ENCODE measurements around the gene KMT2D.
"Not testable (repeated sequence)": the region's sequence is repeated elsewhere in the genome, so short reads cannot be mapped to it uniquely, and the experiment has no call there.

The KMT2D gene

DNA sequence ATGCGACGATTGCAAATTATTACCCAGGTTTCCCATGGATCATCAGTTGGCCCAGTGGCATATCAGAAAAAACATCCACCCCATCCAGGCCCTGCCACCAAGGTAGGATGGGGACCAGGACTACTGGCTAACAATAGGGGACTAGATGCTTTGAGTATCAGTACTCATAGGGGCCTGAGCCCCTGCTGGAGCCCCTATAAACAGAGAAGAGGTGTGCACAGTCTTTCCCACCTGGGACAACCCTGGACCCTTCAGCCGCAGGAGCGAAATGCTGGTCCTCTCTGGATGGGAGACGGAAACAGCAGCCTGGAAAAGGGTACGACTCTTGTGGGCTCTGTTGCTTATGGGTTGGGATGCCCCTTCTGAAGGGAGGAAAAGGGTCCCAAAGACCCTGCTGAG, 28.3 kb upstream of the KMT2D start:
- DNase-seq (ENCODE audit: low spot score) = no peak

DNA sequence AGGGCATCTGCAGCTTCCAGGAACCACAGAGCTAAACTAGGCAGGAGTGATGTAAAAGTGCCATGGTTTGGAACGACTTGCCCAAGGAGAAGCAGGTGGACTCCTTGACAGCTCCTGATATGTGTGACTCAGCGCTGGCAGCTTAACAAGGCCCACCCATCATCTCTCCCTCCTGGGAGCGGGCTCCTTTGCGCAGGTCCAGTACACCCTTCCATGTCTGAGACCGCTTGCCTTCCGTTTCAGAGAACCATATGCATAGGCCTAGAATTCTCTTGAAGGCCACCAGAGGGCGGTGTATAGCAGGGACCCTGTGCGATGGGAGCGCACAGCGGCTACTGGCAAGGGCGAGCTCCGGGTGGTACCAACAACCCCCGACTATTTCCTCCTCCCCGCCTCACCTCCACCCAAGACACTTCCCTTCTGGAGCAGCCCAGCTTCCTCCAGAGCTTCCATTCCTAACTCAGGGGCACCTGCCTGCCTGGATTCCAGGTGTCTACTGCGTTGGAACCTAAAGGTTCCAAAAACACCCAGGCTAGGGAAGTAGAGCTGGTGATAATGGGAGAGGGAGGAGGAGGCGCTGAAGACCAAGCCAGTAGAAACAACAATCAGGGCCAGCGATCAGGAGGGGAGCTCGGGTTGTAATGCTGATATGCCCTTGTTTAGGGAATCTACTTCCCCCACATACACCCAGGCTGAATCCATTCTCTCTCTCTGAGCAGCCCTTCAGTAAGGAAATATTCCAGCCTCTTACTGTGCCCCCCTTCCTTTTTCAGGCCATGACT, 27.7 kb upstream of the KMT2D start:
- DNase-seq (ENCODE audit: low spot score) = peak; percentile 80

DNA sequence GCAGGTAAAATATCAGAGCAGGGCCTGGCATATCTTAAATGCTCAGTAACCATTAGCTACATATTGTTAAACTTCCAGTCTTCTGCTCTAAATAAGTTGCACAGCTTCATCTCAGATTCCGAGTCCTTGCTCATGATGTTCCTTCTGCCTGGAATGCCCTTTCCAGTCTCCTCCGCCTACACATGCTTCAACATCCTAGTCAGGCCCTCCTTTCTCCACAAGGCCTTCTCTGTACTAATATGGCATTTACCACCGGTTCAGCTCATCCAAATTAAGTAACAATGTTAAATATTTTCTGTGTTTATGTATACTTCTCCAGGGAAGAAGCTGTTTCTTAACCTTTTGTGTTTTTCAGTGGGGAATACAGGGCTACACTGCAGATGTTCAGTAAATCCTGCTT, 25.5 kb upstream of the KMT2D start:
- DNase-seq (ENCODE audit: low spot score) = no peak

DNA sequence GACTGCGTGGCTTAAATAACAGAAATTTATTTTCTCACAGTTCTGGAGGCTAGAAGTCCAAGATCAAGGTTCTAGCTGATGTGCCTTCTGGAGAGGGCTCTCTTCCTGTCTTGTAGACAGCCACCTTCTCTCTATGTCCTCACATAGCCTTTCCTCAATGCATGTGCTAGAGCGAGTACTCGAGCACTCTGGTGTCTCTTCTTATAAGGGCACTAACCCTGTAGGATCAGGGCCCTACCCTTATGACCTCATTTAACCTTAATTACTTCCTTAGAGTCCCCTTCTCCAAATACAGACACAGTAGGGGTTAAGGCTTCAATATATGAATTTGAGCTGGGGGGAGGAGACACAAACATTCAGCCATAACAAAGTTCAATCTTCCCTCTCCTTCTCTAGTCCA, 23.8 kb upstream of the KMT2D start:
- no peak for DNase-seq (ENCODE audit: low spot score)

DNA sequence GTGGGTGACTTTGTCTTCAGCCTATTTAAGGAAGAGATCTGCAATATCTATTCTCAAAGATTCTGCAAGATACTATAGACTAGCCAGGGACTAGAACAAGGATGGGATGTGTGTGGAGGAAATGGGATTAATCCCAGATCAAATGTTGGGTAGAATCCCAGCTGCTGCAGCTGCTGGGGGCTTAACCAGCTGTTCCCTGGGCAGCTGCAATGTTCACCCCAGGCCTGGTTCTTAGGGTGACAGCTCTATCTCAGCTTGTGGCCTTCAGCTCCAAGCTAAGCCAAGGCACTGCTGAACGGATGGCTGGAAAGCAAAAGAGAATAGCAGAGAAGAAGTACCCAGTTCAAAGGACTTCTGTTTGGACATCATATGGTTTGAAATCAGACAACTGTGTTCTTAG, 19.2 kb upstream of the KMT2D start:
- DNase-seq (ENCODE audit: low spot score) = no peak

DNA sequence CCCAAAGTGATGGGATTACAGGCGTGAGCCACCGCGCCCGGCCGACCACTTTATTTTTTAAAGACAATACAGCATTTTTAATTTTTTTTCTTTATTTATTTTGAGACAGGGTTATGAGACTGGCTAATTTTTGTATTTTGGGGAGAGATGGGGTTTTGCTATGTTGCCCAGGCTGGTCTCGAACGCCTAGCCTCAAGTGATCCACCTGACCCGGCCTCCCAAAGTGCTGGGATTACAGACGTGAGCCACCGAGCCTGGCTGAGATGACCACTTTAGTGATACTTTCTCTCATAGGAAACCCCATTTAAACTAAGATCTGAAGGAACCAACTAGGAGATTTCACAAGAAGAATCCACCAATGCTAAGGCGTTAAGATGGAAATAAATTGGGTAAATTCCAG, 10.4 kb upstream of the KMT2D start:
- DNase-seq (ENCODE audit: low spot score) = no peak

DNA sequence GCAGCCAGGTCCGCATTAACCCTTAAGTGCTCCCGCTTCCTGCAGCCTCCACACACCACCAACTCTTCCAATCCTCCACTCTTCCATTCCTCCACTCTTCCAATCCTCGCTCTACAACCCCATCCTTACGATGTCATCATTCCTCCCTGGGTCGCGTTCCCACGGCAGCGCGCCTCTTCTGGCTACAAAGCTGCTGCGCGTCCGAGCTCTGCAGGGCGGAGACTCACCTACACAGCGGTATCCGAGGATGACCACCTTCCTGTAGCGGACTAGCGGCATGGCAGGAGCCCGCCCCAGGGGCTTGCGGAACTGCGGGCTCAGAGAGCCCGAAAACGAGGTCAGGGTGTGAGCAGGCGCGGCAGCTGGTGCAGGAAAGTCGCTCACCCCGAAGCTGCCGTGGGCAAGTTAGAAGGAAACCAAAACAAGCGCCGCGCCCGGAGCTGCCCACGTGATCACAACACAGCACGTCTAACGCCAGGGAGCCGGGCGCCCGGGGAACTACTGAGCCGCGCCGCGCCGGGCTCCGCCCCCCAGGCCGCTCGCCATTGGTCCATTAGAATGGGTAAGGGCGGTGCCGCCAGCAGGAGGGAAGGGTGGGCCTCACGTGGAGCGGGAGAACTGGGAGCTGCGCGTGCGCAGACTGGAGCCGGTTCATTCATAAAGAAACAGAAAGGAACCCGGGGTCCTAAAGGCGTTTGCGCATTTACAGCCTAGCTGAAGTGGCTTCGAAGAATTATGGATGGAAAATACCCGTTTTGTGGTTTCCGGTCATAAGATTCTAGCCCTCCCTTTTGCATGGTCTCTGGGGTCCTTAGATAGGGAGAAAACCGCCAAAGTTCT, 9.1 kb upstream of the KMT2D start, which contains the start of gene RHEBL1:
Gene RHEBL1, minus strand, starts transcription at position 473 of the 840 bp plus-strand sequence. Its CDS starts 194 bp downstream, at position 279.
- peak; percentile 98 for DNase-seq (ENCODE audit: low spot score)

DNA sequence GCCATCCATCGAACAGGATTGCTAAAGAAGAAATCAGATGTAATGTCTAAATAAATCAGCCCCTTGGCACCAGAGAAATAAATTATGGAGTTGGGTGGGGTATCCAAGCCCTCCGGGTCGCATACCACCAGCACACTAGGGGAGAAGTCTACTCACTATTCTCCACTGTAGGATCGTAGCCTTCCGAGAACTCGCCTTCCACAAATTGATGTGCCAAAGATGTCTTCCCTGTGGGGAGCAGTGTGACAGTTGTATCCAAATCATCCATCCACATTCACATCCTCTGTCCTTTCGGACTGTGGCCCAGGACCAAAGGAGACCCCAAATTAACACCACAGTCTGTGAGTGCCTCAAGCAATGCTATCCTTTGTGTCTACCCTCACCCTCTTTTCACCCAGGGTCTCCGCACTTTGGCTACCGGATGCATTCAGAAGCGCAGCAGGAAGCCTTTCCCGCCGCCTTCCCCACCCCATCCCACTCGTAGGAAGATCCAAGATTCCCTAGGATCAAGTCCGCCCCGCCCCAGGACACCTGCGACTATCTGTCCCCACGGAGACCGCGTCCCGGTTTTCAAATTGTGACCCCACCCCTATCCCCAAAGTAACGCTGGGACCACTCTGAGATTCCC, 8.4 kb upstream of the KMT2D start:
- no peak for DNase-seq (ENCODE audit: low spot score)

DNA sequence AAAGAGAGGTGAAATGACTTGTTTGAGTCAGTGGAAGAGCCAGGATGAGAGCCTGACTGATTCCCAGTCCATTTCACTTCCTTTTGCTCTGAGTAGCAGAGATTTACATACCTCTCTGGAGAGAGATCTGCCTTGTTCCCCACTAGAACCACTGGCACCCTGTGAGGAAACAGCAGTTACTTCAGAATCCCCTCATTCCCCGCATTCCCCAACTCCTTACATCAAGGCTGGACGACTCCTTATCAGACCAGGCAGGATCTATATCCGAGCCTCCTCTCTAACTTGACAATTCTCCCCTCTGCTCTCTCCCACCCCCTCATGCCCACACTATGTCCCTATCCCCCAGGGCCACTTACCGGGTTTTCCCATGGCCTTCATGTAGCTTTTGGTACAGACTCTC, 5.5 kb upstream of the KMT2D start:
- DNase-seq (ENCODE audit: low spot score) = no peak

DNA sequence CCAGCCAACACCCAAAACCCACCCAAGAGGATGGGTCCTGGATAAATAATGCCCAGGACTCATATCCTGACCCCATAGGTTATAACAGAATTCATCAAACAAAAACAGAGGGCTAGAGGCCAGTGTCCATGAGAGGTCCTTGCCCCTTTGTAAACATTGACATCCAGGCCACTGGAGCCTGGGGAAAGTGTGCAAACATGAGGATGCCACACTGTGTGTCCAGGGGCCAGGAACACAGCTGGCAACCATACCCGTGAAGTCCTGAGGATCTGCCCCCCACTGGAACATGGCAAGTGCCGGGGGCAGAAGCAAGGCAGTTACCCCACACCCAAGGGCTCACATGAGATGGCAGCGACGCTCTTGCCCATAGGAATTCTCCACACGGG, 4.2 kb upstream of the KMT2D start:
- DNase-seq (ENCODE audit: low spot score) = no peak

DNA sequence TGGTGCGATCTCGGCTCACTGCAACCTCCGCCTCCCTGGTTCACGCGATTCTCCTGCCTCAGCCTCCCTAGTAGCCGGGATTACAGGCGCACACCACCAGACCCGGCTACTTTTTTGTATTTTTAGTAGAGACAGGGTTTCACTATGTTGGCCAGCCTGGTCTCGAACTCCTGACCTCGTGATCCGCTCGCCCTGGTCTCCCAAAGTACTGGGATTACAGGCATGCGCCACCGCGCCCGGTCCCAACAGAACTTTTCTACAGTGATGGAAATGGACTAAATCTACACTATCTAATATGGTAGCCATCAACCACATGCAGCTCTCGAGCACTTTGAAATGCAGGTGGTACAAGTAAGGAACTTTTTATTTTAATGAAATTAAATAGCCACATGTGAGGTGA, 1.3 kb upstream of the KMT2D start:
- not testable (repeated sequence) for DNase-seq (ENCODE audit: low spot score)

DNA sequence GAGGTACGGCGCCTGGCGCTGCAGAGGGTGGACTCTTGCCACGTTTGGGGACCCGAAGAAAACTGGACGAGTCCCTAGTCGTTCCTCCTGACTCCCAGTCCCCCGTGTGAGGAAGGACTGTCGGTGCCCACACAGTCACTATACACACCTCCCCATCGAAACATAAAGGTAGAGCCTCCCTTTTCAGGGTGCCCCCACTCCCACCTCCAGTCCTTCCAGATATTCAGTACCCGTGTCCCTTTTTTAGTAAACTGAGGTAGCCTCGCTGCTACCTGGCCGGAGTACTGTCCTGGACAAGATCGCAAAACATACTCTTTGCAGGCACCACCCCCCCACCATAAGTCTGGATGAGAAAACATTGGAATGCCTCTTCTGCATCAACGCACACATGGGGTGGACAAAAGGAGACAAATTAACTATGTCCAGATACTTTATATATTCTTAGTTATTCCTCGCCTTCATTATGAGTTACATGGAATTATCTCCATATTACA, 610 bp upstream of the KMT2D start:
- DNase-seq (ENCODE audit: low spot score) = no peak

DNA sequence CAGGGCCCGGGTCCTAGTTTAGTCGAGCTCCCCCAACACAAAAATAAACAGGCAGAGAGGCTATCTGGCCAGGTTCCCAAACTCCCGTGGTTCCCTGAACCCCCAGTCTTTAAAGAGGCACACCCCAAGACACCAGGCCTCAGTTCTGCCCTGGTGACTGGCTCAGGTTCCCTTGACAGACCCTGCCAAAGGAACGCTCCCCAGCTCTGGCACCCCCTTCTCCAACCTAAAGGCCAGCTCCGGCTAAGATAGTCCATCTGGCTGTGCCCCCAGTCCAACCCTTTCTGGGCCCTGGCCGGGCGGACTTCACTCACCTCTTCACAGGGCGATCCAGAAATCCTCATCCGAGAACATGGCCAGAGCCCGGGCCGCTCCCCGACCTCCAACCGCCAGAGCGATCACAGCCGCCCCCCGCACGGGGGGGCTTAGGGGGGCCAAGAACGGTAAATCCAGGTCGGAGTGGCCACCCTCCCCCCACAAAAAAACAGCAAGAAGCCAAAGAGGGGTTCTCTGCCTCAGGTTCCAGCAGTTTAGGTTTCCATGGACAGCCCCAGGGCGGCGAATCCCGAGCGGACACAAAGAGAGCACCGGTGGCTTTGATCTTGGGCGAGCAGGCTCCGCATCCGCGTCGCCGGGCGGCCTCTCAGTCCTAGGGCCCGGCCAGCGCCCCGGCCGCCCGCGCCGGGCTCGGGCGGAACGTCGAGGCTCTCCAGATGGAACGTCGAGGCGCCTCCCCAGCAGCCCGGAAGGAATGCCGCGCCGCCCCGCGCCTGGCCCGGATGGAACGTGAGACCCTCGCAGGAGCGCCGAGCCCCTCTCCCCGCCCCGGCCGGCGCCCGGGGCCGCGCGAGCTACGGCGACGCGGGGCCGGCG, 1.1 kb downstream of the KMT2D start:
- peak; percentile 61 for DNase-seq (ENCODE audit: low spot score)

DNA sequence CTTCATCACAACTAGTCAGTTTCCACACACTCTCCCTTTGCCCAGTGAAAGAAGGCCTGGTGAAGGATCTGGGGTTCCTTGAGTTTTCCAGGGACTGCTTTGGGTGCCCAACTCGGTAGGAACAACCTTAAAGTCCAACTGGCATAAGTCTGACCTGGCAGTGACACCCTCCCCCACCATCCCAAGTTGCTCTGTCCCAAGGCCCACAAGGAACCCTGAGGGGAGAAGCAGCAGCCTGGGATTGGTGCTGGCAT, 1.6 kb downstream of the KMT2D start:
- DNase-seq (ENCODE audit: low spot score) = no peak

DNA sequence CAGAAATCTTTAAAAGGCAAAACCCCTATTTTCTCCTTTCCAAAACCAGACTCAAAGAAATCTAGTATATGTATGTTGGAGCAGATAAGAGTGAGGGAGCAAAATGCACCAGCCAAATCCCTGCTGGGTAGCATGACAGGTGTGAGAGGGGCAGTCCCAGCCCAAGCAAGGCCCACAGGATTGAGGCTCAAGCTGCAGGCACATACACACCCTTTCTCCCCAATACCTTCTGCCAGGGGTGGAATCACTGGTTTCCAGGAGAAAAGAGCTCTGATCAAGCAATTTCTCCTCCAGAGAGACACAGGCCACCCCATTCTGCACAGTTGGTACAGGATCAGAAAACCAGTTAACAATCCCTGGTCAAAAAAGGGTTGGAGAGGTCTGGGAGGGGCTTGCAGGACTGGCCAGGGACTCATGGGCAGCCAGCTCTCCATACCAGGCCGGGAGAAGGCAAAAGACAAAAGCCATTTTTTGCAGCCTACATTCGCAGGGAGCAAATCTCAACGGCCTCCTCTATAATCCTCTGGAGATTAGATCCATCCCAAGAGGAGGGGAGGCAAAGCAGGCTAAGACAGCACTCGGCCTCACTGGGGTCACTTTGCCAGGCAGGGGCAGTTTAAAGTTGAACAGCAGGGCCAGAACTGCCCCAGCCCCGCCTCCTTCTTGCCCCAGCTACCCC, 2.1 kb downstream of the KMT2D start:
- no peak for DNase-seq (ENCODE audit: low spot score)

DNA sequence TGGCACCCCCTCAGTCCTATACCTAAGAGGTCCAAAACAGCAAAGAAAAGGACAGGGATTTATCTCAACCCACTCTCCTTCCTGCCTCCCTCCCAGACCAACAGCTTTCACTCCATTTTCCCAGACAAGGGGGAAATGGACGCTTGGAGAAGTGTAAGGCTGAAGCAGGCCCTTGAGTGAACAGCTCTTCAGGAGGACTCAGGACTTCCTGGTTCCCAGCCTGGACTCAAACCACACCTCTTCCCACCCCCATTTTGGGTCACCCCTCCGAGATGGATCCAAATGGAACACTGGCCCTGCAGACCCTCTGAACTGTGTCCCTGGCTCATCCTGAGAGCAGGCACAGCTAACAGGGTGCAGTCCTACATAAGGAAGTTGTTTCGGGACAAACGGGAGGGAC, 2.7 kb downstream of the KMT2D start:
- no peak for DNase-seq (ENCODE audit: low spot score)

DNA sequence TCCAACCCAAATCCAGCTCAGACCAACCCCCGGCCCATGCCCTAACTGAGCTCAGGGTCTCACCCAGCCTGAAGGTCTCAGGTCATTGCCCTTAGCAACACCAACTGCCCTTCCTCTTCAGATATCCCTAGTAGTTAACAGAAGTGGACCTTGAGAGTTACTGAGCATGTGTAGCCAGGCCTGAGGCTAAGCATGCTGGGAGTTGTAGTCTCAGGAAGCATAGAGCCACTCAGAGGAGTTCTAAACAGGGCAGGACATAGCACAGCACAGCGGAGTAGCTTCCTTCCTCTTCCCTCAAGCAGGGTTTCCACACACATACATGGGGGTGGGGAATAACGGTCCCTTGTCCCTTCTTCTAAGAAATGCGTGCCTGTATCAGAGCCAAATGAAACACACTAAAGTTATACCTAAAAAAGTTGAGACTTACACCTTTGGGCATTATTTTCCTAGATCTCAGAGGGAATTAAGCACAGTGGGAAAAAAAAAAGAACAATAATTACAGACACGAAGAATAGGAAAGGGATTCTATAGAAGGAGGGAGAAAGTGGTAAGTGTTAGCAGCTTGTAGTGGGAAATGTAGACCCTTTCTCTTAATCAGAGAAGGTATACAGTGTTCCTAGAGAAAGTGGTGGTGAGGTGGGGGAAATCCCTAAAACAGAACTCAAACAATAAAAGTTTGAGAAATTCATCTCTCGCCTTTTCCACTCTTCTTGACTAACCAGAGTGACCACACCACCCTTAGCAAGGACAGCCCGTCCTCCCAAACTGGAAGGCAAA, 4.4 kb downstream of the KMT2D start:
- peak; percentile 85 for DNase-seq (ENCODE audit: low spot score)

DNA sequence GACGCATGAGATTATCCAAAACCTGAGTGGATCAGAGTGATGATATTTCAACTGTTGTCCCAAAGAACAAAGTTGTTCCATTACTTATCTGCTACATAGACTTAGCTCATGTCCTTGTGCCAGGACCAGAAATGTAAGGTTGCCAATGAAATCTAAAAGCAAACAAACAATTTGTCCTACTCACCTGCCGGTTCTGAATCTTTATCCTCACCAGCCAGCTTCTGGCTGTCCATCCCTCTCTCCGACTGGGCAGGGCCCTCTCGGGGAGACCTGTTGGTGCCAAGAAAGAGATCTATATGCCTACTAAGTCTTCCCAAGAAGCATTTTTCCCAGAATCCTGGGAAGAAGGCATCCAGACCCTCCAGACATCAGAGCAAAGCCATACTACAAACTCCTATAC, 5.5 kb downstream of the KMT2D start:
- no peak for DNase-seq (ENCODE audit: low spot score)

DNA sequence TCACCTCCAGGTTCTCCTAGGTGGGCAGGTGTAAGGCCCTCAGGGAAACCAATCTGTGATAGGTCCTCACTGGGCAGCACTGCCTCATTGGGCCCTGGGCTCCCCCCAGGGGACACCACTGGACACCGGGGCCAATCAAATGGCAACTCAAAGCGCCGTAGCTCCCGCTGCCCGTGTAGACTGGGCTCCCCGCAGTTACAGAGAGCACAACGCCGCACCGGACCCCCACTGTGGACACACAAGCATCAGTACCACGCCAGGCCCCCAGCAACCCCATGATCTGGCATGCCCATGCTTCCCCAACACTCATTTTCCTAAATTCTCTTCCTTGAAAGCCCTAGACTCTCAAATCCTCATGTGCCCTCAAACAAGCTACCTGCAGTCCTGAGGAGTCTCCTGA, 6.1 kb downstream of the KMT2D start:
- DNase-seq (ENCODE audit: low spot score) = no peak

DNA sequence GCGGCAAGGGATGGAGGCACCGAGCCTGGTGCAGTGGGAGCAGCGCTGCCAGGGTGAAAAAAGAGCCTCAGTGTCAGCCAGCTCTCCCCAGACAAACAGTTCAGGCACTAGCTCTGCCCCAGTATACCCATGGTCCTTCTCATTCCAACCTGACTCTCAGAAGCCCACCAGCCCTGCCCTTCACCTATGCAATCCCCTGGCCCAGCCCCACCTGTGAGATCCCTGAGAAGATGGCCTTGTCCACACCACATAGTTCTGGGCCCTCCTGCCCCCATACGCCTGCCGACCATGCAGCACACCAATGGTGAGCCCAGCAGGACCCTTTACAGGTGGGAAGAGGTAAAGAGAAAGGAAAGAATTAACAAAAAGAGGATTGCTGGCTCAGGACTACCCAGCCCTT, 6.5 kb downstream of the KMT2D start:
- no peak for DNase-seq (ENCODE audit: low spot score)
